Keratinocyte (primary cell): ENCODE data around the gene PKP4. TPM values are rescaled to one million over a fixed set of nuclear protein-coding genes. Genes with fewer than 3 reads are reported as not detected.

ENCODE experiments used
- DNase-seq: peaks from one replicate; pipeline ENCODE4 v3.0.0-alpha.2; 2011; ENCODE audit warnings: low read depth, missing footprints, low spot score
- FAIRE-seq: peaks from 2 replicates; lab custom pipeline; 2011; peaks lifted over from hg19 to GRCh38; lab: Jason Lieb, UNC
- H2AFZ ChIP-seq: 2 replicates; pipeline ENCODE4 v1.6.0; 2012; ENCODE audit warnings: low read length, control low read depth, inconsistent platforms; ENCODE audit not compliant: control insufficient read depth
- H3K27ac ChIP-seq: 2 replicates; pipeline ENCODE4 v1.5.1; 2011; ENCODE audit warnings: low read length; ENCODE audit not compliant: control insufficient read depth, insufficient read depth
- H3K27me3 ChIP-seq: 3 replicates; pipeline ENCODE4 v1.6.0; 2011; ENCODE audit warnings: low read length; ENCODE audit not compliant: control insufficient read depth, insufficient read depth; ENCODE audit errors: extremely low read depth
- H3K36me3 ChIP-seq, 2 experiments: 2 replicates in 1 of 2; 3 replicates in 1 of 2; pipeline ENCODE4 v1.5.1; 2011; ENCODE audit warnings: low read length in 2 of 2, mild to moderate bottlenecking in 1 of 2; ENCODE audit not compliant: control insufficient read depth in 2 of 2, insufficient read depth in 2 of 2; ENCODE audit errors: extremely low read depth in 1 of 2
- H3K4me1 ChIP-seq: 3 replicates; pipeline ENCODE4 v1.5.1; 2011; ENCODE audit warnings: low read length; ENCODE audit not compliant: control insufficient read depth, insufficient read depth; ENCODE audit errors: extremely low read depth
- H3K4me2 ChIP-seq: 3 replicates; pipeline ENCODE4 v1.6.0; 2011; ENCODE audit warnings: low read depth, low read length; ENCODE audit not compliant: control insufficient read depth, insufficient read depth; ENCODE audit errors: extremely low read depth
- H3K4me3 ChIP-seq, 3 experiments: fragments of 200-600 bp in 1 of 3; sonication (generic) in 1 of 3; 2 replicates in 2 of 3; 3 replicates in 1 of 3; pipeline ENCODE4 v1.5.1; 2011 to 2016; ENCODE audit warnings: low read length in 3 of 3, mild to moderate bottlenecking in 3 of 3, control low read depth in 2 of 3, inconsistent platforms in 1 of 3, low read depth in 1 of 3, mixed read lengths in 1 of 3, mixed run types in 1 of 3, moderate library complexity in 1 of 3; ENCODE audit not compliant: control insufficient read depth in 2 of 3, insufficient read depth in 2 of 3; ENCODE audit errors: extremely low read depth in 1 of 3
- H3K79me2 ChIP-seq: 2 replicates; pipeline ENCODE4 v1.6.0; 2012; ENCODE audit warnings: low read length; ENCODE audit not compliant: control insufficient read depth, insufficient read depth
- H3K9ac ChIP-seq: 3 replicates; pipeline ENCODE4 v1.6.0; 2011; ENCODE audit warnings: low read length; ENCODE audit not compliant: control insufficient read depth, insufficient read depth; ENCODE audit errors: extremely low read depth
- H3K9me1 ChIP-seq: 3 replicates; pipeline ENCODE4 v1.6.0; 2011; ENCODE audit warnings: low read length; ENCODE audit not compliant: control insufficient read depth, insufficient read depth; ENCODE audit errors: extremely low read depth
- H3K9me3 ChIP-seq: 2 replicates; pipeline ENCODE4 v1.5.1; 2012; ENCODE audit warnings: low read depth, low read length; ENCODE audit not compliant: control insufficient read depth
- H4K20me1 ChIP-seq: 3 replicates; pipeline ENCODE4 v1.6.0; 2011; ENCODE audit warnings: low read length; ENCODE audit not compliant: control insufficient read depth, insufficient read depth; ENCODE audit errors: extremely low read depth
- EZH2 ChIP-seq: IDR thresholded peaks from one replicate; pipeline ENCODE4 v1.6.1; 2012; ENCODE audit warnings: inconsistent platforms, mild to moderate bottlenecking, low read length, moderate library complexity
- dilution Hi-C: fragments of 300-500 bp; cut with MboI; formaldehyde crosslinking; loops from one replicate; pipeline ENCODE4 v1.7.0; 2020; ENCODE audit warnings: low sequenced_read_pairs; ENCODE audit not compliant: extremely low pct_ligation_motif_present
- polyA plus RNA-seq, 5 experiments: library from polyadenylated mRNA; depleted of rRNA in 3 of 5; stranded (reverse) in 3 of 5; stranded (forward) in 1 of 5; unstranded in 1 of 5; fragments of >200 nt; gene quantifications; 1 replicate in 1 of 5; 2 replicates in 3 of 5; 3 replicates in 1 of 5; pipeline versions ENCODE4 v1.2.1 to v1.2.3, GENCODE V29; 2011 to 2012; ENCODE audit warnings: missing spikeins in 2 of 5, low read depth in 1 of 5, low replicate concordance in 1 of 5
- TF ChIP-seq, protein P1 (sequence below), 3 experiments: IDR thresholded peaks in 1 of 3; conservative IDR thresholded peaks in 1 of 3; optimal IDR thresholded peaks in 1 of 3; 2 replicates in 2 of 3; 3 replicates in 1 of 3; pipeline versions ENCODE3 to v1.5.1; 2011; ENCODE audit warnings: low read length in 3 of 3, mild to moderate bottlenecking in 3 of 3, moderate library complexity in 2 of 3, control low read depth in 1 of 3, inconsistent platforms in 1 of 3; ENCODE audit not compliant: insufficient read depth in 2 of 3; ENCODE audit errors: extremely low read depth in 1 of 3

The PKP4 gene
- polyA plus RNA-seq, 1 donor (not counting 4 experiments of a cell fraction or from before 2014, with no cell fraction given), result 43.8 TPM

DNA sequence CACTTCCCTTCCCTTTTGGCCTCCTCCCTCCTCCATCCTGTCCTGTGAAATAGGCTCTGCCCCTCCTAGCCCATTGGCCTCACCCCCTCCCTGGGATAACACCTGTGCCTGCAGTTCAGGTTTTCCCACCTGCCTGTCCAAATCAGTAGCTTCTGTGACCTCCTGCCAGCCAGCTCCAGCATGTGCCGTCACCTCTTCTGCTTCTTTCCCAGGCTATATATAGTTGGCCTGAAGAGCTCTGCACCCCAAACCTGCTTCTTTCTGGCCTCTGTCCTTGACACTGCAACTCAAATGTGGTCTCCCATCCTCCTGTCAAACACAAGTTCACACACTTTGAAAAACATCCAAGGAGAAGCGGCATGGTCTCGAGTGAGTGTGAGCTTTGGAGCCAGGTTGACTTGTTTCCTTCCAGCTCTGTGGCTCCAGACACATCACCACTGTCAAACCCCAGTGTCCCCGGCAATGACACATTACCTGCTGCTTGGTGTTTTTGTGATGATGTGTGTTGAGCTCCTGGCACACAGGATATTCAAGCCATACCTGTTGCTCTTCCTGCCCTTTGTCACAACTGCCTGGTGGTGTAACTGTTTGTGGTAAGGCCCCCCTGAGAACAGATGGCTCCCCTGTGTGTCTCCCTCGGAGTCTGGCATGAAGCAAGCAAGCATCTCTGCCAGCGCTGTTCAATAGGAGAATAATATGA is 194.8 kb downstream of the PKP4 start:
- H4K20me1 ChIP-seq, result no peaks in the 10 kb centered on the region
- TF ChIP-seq EZH2, result no peak
- TF ChIP-seq, protein P1, sequence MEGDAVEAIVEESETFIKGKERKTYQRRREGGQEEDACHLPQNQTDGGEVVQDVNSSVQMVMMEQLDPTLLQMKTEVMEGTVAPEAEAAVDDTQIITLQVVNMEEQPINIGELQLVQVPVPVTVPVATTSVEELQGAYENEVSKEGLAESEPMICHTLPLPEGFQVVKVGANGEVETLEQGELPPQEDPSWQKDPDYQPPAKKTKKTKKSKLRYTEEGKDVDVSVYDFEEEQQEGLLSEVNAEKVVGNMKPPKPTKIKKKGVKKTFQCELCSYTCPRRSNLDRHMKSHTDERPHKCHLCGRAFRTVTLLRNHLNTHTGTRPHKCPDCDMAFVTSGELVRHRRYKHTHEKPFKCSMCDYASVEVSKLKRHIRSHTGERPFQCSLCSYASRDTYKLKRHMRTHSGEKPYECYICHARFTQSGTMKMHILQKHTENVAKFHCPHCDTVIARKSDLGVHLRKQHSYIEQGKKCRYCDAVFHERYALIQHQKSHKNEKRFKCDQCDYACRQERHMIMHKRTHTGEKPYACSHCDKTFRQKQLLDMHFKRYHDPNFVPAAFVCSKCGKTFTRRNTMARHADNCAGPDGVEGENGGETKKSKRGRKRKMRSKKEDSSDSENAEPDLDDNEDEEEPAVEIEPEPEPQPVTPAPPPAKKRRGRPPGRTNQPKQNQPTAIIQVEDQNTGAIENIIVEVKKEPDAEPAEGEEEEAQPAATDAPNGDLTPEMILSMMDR (optimal IDR thresholded peaks at IDR 0.05 in 1 of 3, IDR thresholded peaks at IDR 0.05 in 1 of 3, conservative IDR thresholded peaks at IDR 0.05 in 1 of 3; ENCODE audit: extremely low read depth in 1 of 3, insufficient read depth in 2 of 3, low read length in 3 of 3), result no peak
- H3K9ac ChIP-seq, result no peak overlapping the region
- H3K79me2 ChIP-seq, result no peaks in the 10 kb centered on the region
- FAIRE-seq (no peak), DNase-seq (no peak)
- H3K4me2 ChIP-seq, result no peak overlapping the region
- no peaks in the 10 kb centered on the region for H3K9me1 ChIP-seq
- dilution Hi-C loops, result no loop called here
- H3K9me3 ChIP-seq, result no peaks in the 10 kb centered on the region
- H3K27ac ChIP-seq, result no peak overlapping the region
- no peak overlapping the region for H3K4me3 ChIP-seq
- no peaks in the 10 kb centered on the region for H3K4me1 ChIP-seq
- peaks cover 3 to 7% of the 10 kb centered on the region in 2 experiments for H3K36me3 ChIP-seq
- H3K27me3 ChIP-seq, result no peaks in the 10 kb centered on the region
- H2AFZ ChIP-seq, result no peak overlapping the region

DNA sequence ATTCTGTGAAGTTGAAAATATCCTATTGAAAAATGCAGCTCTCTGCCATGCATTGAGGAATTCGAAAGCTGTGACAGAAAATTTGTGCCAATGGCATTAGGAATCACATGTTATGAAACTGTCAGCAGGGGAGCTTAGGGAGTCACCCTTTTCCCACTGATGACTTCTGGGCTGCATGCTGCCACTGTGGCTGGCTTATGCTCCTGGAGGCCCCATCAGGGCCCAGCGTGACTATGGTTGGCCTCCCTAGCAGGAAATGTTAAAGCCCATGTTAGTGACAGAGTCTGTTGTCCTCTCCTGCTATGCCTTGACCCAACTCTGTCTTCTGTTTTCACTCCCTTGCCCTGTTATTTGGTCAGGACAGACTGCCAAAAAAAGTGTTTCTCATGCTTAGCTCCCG is 198.9 kb downstream of the PKP4 start:
- Histone ChIP-seq H3K4me1 (no peaks in the 10 kb centered on the region), H3K9me1 (no peaks in the 10 kb centered on the region), H2AFZ (no peak overlapping the region), H3K27me3 (no peaks in the 10 kb centered on the region), H3K79me2 (no peaks in the 10 kb centered on the region), H4K20me1 (no peaks in the 10 kb centered on the region), H3K9me3 (no peaks in the 10 kb centered on the region), H3K36me3 (peaks cover 5 to 9% of the 10 kb centered on the region in 2 experiments), H3K9ac (no peak overlapping the region), H3K4me2 (no peak overlapping the region), H3K27ac (no peak overlapping the region), H3K4me3 (no peak overlapping the region)
- FAIRE-seq (no peak), DNase-seq (no peak)
- dilution Hi-C loops, result no loop called here
- no peak for TF ChIP-seq EZH2
- TF ChIP-seq, protein P1 (optimal IDR thresholded peaks at IDR 0.05 in 1 of 3, IDR thresholded peaks at IDR 0.05 in 1 of 3, conservative IDR thresholded peaks at IDR 0.05 in 1 of 3; ENCODE audit: extremely low read depth in 1 of 3, insufficient read depth in 2 of 3, low read length in 3 of 3), result no peak
